Right lobe of liver (tissue), 6 donors: ENCODE results near the gene GPR155. TPM values are rescaled to one million over a fixed set of nuclear protein-coding genes. Genes with fewer than 3 reads are reported as not detected.

Experiments used
- ATAC-seq, 4 donors: fragments of 200-7000 bp; cut with Tn5 transposase; one replicate each; pipeline ENCODE4 v1.9.1; 2020; ENCODE audit warnings: mild to moderate bottlenecking in 4 of 4, moderate library complexity in 4 of 4
- DNase-seq, 3 donors: peaks; one replicate each; pipeline ENCODE4 v3.0.0-alpha.2; 2020
- H3K27ac ChIP-seq, 3 donors: fragments of 200-600 bp; one replicate each; pipeline ENCODE4 v1.8.0; 2022
- H3K27me3 ChIP-seq, 2 donors: fragments of 200-600 bp; one replicate each; pipeline ENCODE4 v1.8.0; 2022
- H3K36me3 ChIP-seq, 4 donors: fragments of 200-600 bp; sonication (generic) in 1 of 4; one replicate each; pipeline versions ENCODE4 v1.5.1 to v1.8.0; 2017 to 2022; ENCODE audit warnings: control low read depth in 1 of 4
- H3K4me1 ChIP-seq, 4 donors: fragments of 200-600 bp; sonication (generic) in 1 of 4; one replicate each; pipeline versions ENCODE4 v1.5.1 to v1.8.0; 2017 to 2022; ENCODE audit warnings: control low read depth in 1 of 4
- H3K4me3 ChIP-seq, 3 donors: fragments of 200-600 bp; one replicate each; pipeline ENCODE4 v1.8.0; 2022
- H3K9me3 ChIP-seq, 4 donors: fragments of 200-600 bp; sonication (generic) in 1 of 4; one replicate each; pipeline versions ENCODE4 v1.5.1 to v1.8.0; 2017 to 2022; ENCODE audit warnings: control low read depth in 1 of 4
- POLR2A ChIP-seq: fragments of 450-650 bp; IDR thresholded peaks from one replicate; pipeline ENCODE4 v1.6.1; 2017; ENCODE audit warnings: antibody characterized with exemption, mild to moderate bottlenecking
- whole genome bisulfite sequencing: methylation state at CpG from one replicate; pipeline ENCODE4 v1.1.6; 2018; ENCODE audit warnings: low coverage, low lambda C conversion rate; ENCODE audit not compliant: insufficient coverage; ENCODE audit errors: missing lambda C conversion rate; 5-methylcytosine and 5-hydroxymethylcytosine counted together
- intact Hi-C, 2 donors: fragments of 100-400 bp; cut with DNase I; formaldehyde crosslinking; loops; one replicate each; pipeline versions ENCODE4 v1.11.2 to v1.14.1; 2022
- total RNA-seq, 6 experiments: library from RNA; depleted of rRNA in 2 of 6; stranded (reverse); fragments of >200 nt in 2 of 6; fragmentation: NEBNext Ultra II Directional in 3 of 6; extraction: Animal tissue kit (Norgen Biotek cat#: 25700) in 3 of 6; gene quantifications; one replicate each; pipeline versions ENCODE4 v1.1.0 to v1.2.4, GENCODE V29; 2016 to 2023
- TF ChIP-seq, protein P1 (sequence below), 4 donors: fragments of 200-600 bp in 3 of 4; fragments of 450-650 bp in 1 of 4; IDR thresholded peaks; one replicate each; pipeline versions ENCODE4 v1.5.1 to v1.8.0; 2016 to 2022; ENCODE audit warnings: antibody characterized with exemption in 4 of 4, mild to moderate bottlenecking in 2 of 4
- donor health status: DM: no; HTN: yes; CAD: no.
- donor health status: DM: no; HTN: no; CAD: no.
- donor health status: DM: no; HTN: no; CAD: no.
- donor health status: DM: no; HTN: yes; CAD: no.
- donor health status: DM: no; HTN: yes; CAD: no.

Gene GPR155
- total RNA-seq, 6 experiments from 2014 or later, result 6.5 to 11.3 (median 7.7) TPM

- Histone ChIP-seq H3K27me3 (no peaks in the 10 kb centered on the region), H3K4me1 (no peaks in the 10 kb centered on the region), H3K9me3 (no peaks in the 10 kb centered on the region), H3K36me3 (no peaks in the 10 kb centered on the region), H3K4me3 (no peak overlapping the region), H3K27ac (no peak overlapping the region)
- ATAC-seq, result no peak
- WGBS, result 94% methylated on average over 1 of the region's 1 CpG
- intact Hi-C loops, result loop anchor here (10.0 kb wide), 2 partner anchors 64 to 144 kb away; no protein-coding TSS in a partner anchor
- DNase-seq, result no peak
- TF ChIP-seq, protein P1, sequence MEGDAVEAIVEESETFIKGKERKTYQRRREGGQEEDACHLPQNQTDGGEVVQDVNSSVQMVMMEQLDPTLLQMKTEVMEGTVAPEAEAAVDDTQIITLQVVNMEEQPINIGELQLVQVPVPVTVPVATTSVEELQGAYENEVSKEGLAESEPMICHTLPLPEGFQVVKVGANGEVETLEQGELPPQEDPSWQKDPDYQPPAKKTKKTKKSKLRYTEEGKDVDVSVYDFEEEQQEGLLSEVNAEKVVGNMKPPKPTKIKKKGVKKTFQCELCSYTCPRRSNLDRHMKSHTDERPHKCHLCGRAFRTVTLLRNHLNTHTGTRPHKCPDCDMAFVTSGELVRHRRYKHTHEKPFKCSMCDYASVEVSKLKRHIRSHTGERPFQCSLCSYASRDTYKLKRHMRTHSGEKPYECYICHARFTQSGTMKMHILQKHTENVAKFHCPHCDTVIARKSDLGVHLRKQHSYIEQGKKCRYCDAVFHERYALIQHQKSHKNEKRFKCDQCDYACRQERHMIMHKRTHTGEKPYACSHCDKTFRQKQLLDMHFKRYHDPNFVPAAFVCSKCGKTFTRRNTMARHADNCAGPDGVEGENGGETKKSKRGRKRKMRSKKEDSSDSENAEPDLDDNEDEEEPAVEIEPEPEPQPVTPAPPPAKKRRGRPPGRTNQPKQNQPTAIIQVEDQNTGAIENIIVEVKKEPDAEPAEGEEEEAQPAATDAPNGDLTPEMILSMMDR (IDR thresholded peaks at IDR 0.05), result no peak
These were observed 25.6 kb downstream of the GPR155 start for GRCh38 chr2:174461221-174461620.

DNA sequence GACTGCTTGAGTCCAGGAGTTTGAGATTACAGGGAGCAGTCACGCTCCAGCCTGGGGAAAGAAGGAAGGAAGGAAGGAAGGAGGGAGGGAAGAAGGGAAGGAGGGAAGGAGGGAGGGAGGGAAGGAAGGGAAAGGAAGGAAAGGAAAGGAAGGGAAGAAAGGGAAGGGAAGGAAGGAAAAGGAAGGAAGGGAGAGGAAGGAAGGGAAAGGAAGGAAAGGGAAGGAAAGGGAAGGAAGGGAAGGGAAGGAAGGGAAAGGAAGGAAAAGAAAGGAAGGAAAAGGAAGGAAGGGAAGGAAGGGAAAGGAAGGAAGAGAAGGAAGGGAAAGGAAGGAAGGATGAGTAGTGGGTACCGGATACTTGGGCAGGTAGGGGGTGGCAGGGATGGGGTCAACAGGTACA is 32.3 kb downstream of the GPR155 start:
- intact Hi-C loops, result no loop called here
- H3K9me3 ChIP-seq, result no peaks in the 10 kb centered on the region
- H3K27ac ChIP-seq, result no peak overlapping the region
- ATAC-seq, result no peak
- no peak overlapping the region for H3K4me3 ChIP-seq
- H3K27me3 ChIP-seq, result no peaks in the 10 kb centered on the region
- no peak for DNase-seq
- peaks cover 0 to 5% (median 0%) of the 10 kb centered on the region in 4 donors for H3K36me3 ChIP-seq
- no peaks in the 10 kb centered on the region for H3K4me1 ChIP-seq
- TF ChIP-seq POLR2A, result no peak
- TF ChIP-seq, protein P1 (IDR thresholded peaks at IDR 0.05), result no peak
- WGBS, result 92% methylated on average over 2 of the region's 2 CpGs

DNA sequence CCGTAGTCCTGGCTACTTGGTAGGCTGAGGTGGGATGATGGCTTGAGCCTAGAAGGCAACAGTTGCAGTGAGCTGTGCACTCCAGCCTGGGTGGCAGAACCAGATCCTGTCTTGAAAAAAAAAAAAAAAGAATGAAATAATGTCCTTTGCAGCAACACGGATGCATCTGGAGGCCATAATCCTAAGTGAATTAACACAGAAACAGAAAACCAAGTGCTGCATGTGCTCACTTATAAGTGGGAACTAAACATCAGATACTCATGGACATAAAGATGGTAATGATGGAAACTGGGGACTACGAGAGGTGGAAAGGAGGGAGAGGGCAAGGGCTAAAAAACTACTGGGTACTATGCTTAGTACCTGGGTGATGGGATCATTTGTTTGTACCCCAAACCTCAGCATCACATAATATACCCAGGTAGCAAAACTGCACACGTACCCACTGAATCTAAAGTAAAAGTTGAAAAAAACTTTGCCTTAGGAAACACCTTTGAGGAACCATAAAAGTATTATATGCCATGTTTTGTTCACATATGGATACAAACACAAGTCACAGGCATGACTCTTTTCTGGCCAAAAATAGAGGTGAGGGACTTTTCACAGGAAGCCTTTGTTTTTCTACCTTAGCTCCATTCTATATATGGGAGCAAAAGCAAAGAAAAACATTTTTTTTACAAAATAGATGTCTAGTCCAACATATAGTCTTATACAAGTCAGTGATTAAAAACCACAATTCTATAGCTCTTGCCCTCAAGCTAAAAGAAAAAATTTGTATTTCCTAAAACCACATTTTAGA is 36.6 kb downstream of the GPR155 start:
- Histone ChIP-seq H3K4me1 (no peaks in the 10 kb centered on the region), H3K36me3 (peaks cover 0 to 5% (median 0%) of the 10 kb centered on the region in 4 donors), H3K4me3 (no peak overlapping the region), H3K27me3 (no peaks in the 10 kb centered on the region), H3K27ac (no peak overlapping the region), H3K9me3 (no peaks in the 10 kb centered on the region)
- WGBS, result 92% methylated on average over 4 of the region's 4 CpGs
- no peak for TF ChIP-seq POLR2A
- TF ChIP-seq, protein P1 (IDR thresholded peaks at IDR 0.05), result no peak
- no peak for ATAC-seq
- intact Hi-C loops, result no loop called here
- DNase-seq, result no peak

DNA sequence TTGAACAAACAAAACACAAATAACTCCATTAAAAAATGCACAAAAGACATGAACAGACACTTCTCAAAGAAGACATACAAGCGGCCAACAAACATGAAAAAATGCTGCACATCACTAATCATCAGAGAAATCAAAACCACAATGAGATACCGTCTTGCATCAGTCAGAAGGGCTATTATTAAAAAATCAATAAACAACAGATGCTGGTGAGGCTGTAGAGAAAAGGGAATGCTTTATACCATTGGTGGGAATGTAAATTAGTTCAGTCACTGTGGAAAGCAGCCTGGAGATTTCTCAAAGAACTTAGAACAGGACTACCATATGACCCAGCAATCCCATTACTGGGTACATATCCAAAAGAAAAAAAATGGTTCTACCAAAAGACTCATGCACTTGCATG is 37.8 kb downstream of the GPR155 start:
- intact Hi-C loops, result no loop called here
- DNase-seq, result no peak
- Histone ChIP-seq H3K36me3 (peaks cover 0 to 5% (median 0%) of the 10 kb centered on the region in 4 donors), H3K4me1 (no peaks in the 10 kb centered on the region), H3K27ac (no peak overlapping the region), H3K9me3 (no peaks in the 10 kb centered on the region), H3K27me3 (no peaks in the 10 kb centered on the region), H3K4me3 (no peak overlapping the region)
- 100% methylated on average over 2 of the region's 2 CpGs for WGBS
- ATAC-seq, result no peak
- no peak for TF ChIP-seq POLR2A
- TF ChIP-seq, protein P1 (IDR thresholded peaks at IDR 0.05), result no peak
